ENCODE results near the gene CRTC1. TPM values are rescaled to one million over a fixed set of nuclear protein-coding genes. Genes with fewer than 3 reads are reported as not detected.

CRTC1 gene
- polyA plus RNA-seq, 2 of the 4 experiments (the other 2 are of a cell fraction) = 0.87 to 4.0 TPM

DNA sequence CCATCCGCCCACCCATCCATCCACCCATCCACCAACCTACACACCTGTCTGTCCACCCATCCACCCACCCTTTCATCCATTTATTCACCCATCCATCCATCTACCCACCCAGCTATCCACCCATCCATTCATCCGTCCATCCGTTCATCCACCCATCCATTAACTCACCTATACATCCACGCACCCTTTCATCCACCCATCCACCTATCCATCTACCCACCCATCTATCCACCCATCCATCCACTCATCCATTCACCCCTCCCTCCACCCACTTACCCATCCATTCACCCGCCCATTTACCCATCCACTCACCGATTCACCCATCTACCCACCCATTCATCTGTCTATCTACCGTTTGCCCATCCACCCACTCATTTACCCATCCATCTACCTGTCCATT is 29.0 kb upstream of the CRTC1 start:
- WGBS (ENCODE audit: missing lambda C conversion rate) = 86% methylated on average over 7 of the region's 7 CpGs
- DNase-seq (ENCODE audit: low read depth in 1 of 2, low spot score in 1 of 2) = no peak
- no peak for ATAC-seq
- Histone ChIP-seq H3K4me2 (no peak overlapping the region), H3K4me1 (peaks cover 20% of the 10 kb centered on the region), H3K9me3 (no peaks in the 10 kb centered on the region), H3K27ac (no peak overlapping the region), H3K4me3 (no peak overlapping the region)
- POLR2A ChIA-PET = no interaction called here
- CTCF ChIA-PET = no interaction called here
- no peak for FAIRE-seq
- no peak for TF ChIP-seq POLR2AphosphoS2 (conservative IDR thresholded peaks at IDR 0.05; ENCODE audit: low read length)
- TF ChIP-seq HOXA7 (CRISPR knock-in tag; IDR thresholded peaks at IDR 0.05) = no peak
- TF ChIP-seq E2F6 (IDR thresholded peaks at IDR 0.05; ENCODE audit: borderline replicate concordance, low read depth) = no peak
- TF ChIP-seq RARB (CRISPR knock-in tag; IDR thresholded peaks at IDR 0.05) = no peak
- no peak for TF ChIP-seq ZSCAN20 (CRISPR knock-in tag; IDR thresholded peaks at IDR 0.05)
- no peak for TF ChIP-seq KDM5A (IDR thresholded peaks at IDR 0.05)
- TF ChIP-seq TFCP2L1 (CRISPR knock-in tag; IDR thresholded peaks at IDR 0.05) = no peak
- TF ChIP-seq ZFP36 (IDR thresholded peaks at IDR 0.05; ENCODE audit: borderline replicate concordance, partially characterized antibody) = no peak

- no peak overlapping the region for H3K27ac ChIP-seq
- WGBS (ENCODE audit: missing lambda C conversion rate) = 95% methylated on average over 10 of the region's 13 CpGs
- no peak for ATAC-seq
- POLR2A ChIA-PET = no interaction called here
- CTCF ChIA-PET = no interaction called here
- H3K9me3 ChIP-seq = no peaks in the 10 kb centered on the region
- TF ChIP-seq MAZ (IDR thresholded peaks at IDR 0.05; ENCODE audit: borderline replicate concordance, low read depth, low read length) (no peak), ZC3H11A (IDR thresholded peaks at IDR 0.05) (no peak), BHLHE40 (IDR thresholded peaks at IDR 0.05; ENCODE audit: low read depth, low read length) (no peak), CHD2 (IDR thresholded peaks at IDR 0.05; ENCODE audit: low read length, partially characterized antibody) (no peak), USF2 (IDR thresholded peaks at IDR 0.05) (no peak), FOXS1 (CRISPR knock-in tag; IDR thresholded peaks at IDR 0.05) (no peak), PHF8 (IDR thresholded peaks at IDR 0.05; ENCODE audit: borderline replicate concordance, low read depth) (no peak), POLR2AphosphoS2 (conservative IDR thresholded peaks at IDR 0.05; ENCODE audit: low read length) (no peak), KDM1A (IDR thresholded peaks at IDR 0.05; ENCODE audit: low read depth) (no peak), PBX3 (IDR thresholded peaks at IDR 0.05) (no peak), RNF2 (IDR thresholded peaks at IDR 0.05; ENCODE audit: borderline replicate concordance, low read depth) (no peak), CEBPB (IDR thresholded peaks at IDR 0.05) (no peak), MAFK (IDR thresholded peaks at IDR 0.05; ENCODE audit: partially characterized antibody) (no peak), E2F6 (IDR thresholded peaks at IDR 0.05; ENCODE audit: borderline replicate concordance, low read depth) (no peak), ZSCAN20 (CRISPR knock-in tag; IDR thresholded peaks at IDR 0.05) (no peak)
- TF ChIP-seq, protein P1, sequence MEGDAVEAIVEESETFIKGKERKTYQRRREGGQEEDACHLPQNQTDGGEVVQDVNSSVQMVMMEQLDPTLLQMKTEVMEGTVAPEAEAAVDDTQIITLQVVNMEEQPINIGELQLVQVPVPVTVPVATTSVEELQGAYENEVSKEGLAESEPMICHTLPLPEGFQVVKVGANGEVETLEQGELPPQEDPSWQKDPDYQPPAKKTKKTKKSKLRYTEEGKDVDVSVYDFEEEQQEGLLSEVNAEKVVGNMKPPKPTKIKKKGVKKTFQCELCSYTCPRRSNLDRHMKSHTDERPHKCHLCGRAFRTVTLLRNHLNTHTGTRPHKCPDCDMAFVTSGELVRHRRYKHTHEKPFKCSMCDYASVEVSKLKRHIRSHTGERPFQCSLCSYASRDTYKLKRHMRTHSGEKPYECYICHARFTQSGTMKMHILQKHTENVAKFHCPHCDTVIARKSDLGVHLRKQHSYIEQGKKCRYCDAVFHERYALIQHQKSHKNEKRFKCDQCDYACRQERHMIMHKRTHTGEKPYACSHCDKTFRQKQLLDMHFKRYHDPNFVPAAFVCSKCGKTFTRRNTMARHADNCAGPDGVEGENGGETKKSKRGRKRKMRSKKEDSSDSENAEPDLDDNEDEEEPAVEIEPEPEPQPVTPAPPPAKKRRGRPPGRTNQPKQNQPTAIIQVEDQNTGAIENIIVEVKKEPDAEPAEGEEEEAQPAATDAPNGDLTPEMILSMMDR (IDR thresholded peaks at IDR 0.05) = no peak
- no peak for FAIRE-seq
- no peak overlapping the region for H3K4me2 ChIP-seq
- peaks cover 29% of the 10 kb centered on the region for H3K4me1 ChIP-seq
- H3K4me3 ChIP-seq = no peak overlapping the region
- DNase-seq (ENCODE audit: low read depth in 1 of 2, low spot score in 1 of 2) = no peak
These were observed 28.2 kb upstream of the CRTC1 start for GRCh38 chr19:18655173-18655844.

All from A549 (cell line).